GM21381 (cell line): Measurements from ENCODE around the gene CHST15.

Experiments used
- ATAC-seq: cut with Tn5 transposase; IDR thresholded peaks from one replicate; pipeline ENCODE4 v1.9.1; 2021; ENCODE audit warnings: mild to moderate bottlenecking, moderate library complexity; ENCODE audit not compliant: unreplicated experiment

Gene CHST15

GRCh38 chr10:124066781-124067714 lies 26.4 kb downstream of the CHST15 start:
- ATAC-seq: no peak

GRCh38 chr10:124066126-124066700 lies 27.2 kb downstream of the CHST15 start:
- ATAC-seq: no peak

GRCh38 chr10:124065382-124066125 lies 27.8 kb downstream of the CHST15 start:
- ATAC-seq: no peak

GRCh38 chr10:124064676-124065075 lies 28.7 kb downstream of the CHST15 start:
- no peak for ATAC-seq

- peak; percentile 45 for ATAC-seq
These were observed 29.4 kb downstream of the CHST15 start for GRCh38 chr10:124063750-124064603.

GRCh38 chr10:124062390-124062789 lies 31.0 kb downstream of the CHST15 start:
- ATAC-seq: no peak

- no peak for ATAC-seq
These were observed 32.4 kb downstream of the CHST15 start for GRCh38 chr10:124061030-124061429.

GRCh38 chr10:124060148-124060720 lies 33.2 kb downstream of the CHST15 start:
- ATAC-seq: no peak

GRCh38 chr10:124059551-124059950 lies 33.8 kb downstream of the CHST15 start:
- ATAC-seq: no peak

GRCh38 chr10:124058346-124059003 lies 34.9 kb downstream of the CHST15 start:
- no peak for ATAC-seq

GRCh38 chr10:124057601-124058000 lies 35.8 kb downstream of the CHST15 start:
- no peak for ATAC-seq

- no peak for ATAC-seq
These were observed 36.9 kb downstream of the CHST15 start for GRCh38 chr10:124056337-124056980.

- no peak for ATAC-seq
These were observed 39.4 kb downstream of the CHST15 start for GRCh38 chr10:124053971-124054370.

GRCh38 chr10:124052561-124052960 lies 40.8 kb downstream of the CHST15 start:
- no peak for ATAC-seq

- ATAC-seq: no peak
These were observed 43.1 kb downstream of the CHST15 start for GRCh38 chr10:124050021-124051015.

GRCh38 chr10:124049484-124049883 lies 43.9 kb downstream of the CHST15 start:
- no peak for ATAC-seq

- no peak for ATAC-seq
These were observed 44.8 kb downstream of the CHST15 start for GRCh38 chr10:124048371-124049290.
